Activated CD8-positive, alpha-beta memory T cell treated with anti-CD3 and anti-CD28 coated beads, Interleukin-2, amount 50 U/mL, for 48 hours (primary cell): ENCODE measurements around the gene SCN3A.

Experiments
- DNase-seq: peaks from one replicate; pipeline ENCODE4 v3.0.0-alpha.2; 2020

SCN3A gene

DNA sequence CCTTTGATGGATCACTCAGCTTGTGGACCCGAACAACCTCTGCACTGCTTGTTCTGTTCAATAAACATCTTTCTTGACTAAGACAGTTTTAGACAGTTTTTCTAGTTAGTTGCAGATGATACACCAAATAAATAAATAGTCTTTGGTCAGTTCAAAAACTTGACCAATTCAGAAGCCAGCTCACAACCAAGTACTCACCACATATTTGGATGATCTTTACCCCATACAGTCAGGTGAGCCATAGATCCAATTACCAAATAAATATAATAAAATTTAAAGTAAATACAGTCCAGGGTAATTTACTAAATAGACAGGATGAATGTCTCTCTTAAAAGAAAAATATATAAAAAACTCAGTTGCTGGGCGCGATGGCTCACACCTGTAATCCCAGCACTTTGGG lies 18.2 kb downstream of the SCN3A start:
- no peak for DNase-seq

DNA sequence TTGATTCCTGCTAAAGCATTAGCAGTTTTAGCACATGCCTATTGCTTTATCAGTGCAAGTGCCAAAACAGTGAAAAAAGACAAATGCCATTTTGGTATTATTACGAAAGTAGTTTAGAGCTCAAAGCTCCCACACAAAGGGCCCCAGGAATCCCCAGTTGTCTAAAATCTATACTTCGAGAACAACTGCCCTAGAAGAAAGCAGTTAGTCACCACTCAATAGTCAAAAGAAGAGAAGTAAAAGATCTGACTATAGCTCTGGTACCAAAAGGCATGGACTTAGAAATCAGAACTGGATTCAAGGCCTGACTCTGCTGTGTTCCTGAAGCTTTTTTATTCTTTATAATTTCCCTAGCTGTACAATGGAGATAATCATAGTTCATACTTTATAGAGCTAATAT lies 21.8 kb downstream of the SCN3A start:
- DNase-seq: no peak

DNA sequence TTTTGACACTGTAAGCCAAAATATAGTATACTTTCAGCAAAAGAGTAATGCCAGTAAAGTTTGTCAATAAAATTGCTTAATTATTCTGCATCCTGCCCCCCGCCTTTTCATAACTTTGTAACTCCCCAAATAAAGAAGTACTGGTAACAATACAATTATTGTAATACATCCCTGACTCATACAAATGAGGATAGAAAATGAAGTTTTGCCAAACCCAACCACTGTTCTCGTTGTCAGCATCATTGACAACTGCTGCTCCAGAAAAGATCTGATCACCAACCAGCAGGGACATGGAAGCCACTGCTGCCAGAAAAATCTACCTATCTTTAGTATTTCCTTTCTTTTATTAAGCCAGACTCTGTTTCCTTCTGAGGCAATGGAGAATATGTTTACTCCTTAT lies 27.1 kb downstream of the SCN3A start:
- DNase-seq: no peak

DNA sequence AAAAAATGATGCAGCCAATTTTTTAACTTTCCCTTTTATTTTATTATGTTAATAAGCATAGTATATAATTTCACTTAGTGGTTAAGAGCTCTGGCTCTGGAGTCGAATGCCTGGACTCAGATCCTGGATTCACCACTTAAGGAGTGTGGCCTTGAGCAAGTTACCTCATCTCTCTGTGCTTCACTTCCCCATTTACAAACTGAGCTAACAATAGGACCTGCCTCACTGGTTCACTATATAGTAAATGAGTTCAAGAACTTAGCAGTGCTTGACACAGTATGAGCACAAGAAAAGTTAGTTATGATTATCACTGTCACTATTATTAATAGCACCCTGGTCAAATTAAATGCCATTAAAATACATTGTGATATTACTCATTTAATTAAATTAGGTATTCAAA lies 30.6 kb downstream of the SCN3A start:
- DNase-seq: no peak

- no peak for DNase-seq
These were observed 39.6 kb downstream of the SCN3A start for GRCh38 chr2:165164201-165164600.

GRCh38 chr2:165163761-165164160 lies 40.1 kb downstream of the SCN3A start:
- no peak for DNase-seq

DNA sequence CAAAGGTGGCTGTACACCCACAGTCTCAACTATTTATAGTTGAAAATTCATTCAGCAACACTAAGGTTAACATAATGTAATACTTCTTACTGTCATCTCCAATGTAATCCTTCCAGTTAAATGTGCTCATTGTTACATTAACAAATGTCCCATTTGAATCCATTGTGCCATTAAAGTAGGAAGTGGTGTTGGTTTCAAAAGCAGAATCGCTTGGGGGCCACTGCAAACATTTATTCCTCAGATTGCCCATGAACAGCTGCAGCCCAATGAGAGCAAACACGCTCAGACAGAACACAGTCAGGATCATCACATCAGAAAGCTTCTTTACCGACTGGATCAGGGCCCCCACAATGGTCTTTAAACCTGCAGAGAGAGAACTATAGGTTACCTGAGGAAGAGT lies 41.4 kb downstream of the SCN3A start:
- DNase-seq: no peak

DNA sequence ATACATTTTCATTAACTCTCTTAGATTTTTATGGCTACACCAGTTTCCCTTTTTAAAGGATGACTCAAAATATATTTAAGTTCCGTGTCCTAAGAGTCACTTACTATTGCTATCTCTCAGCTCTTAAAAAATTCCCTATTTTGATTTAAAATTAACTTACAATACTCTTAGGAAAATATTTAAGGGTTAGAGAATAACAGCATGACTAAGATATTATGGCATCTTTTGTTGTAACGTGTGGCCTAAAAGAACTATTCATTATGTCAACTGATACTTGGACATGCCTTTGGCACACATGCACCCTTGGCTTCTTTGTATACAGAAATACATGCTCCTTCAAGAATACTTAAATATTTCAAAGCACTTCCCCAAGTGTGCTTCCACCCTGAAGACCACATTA lies 42.3 kb downstream of the SCN3A start:
- no peak for DNase-seq

DNA sequence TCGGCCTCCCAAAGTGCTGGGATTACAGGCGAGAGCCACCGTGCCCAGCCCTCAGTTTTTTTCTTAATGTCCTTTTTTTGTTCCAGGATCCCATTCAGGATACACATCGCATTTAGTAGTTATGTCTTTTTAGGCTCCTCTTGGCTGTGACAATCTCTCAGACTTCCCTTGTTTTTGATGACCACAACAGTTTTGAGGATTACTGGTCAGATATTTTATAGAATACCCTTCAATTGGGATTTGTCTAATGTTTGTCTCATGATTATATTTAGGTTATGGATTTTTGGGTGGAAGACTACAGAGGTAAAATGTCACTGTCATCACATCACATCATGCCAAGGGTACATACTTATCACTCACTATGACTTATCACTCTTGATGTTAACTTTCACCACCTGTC lies 46.7 kb downstream of the SCN3A start:
- DNase-seq: no peak

DNA sequence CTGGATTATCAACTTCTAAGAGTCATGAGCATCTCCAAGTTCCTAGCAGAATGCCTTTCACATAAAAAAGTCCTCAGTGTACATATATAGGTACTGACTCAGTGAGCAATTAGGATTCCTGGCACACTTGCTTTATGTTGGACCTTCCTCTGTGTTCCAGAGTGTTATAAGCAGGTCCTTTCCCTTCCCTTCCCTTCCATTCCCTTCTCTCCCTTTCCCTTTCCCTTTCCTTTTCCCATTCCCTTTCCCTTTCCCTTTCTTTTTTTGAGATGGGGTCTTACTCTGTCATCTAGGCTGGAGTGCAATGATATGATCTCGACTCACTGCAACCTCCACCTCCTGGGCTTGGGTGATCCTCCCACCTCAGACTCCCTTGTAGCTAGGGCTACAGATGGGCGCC lies 48.7 kb downstream of the SCN3A start:
- no peak for DNase-seq

- DNase-seq: no peak
These were observed 54.4 kb downstream of the SCN3A start for GRCh38 chr2:165149439-165149838.

DNA sequence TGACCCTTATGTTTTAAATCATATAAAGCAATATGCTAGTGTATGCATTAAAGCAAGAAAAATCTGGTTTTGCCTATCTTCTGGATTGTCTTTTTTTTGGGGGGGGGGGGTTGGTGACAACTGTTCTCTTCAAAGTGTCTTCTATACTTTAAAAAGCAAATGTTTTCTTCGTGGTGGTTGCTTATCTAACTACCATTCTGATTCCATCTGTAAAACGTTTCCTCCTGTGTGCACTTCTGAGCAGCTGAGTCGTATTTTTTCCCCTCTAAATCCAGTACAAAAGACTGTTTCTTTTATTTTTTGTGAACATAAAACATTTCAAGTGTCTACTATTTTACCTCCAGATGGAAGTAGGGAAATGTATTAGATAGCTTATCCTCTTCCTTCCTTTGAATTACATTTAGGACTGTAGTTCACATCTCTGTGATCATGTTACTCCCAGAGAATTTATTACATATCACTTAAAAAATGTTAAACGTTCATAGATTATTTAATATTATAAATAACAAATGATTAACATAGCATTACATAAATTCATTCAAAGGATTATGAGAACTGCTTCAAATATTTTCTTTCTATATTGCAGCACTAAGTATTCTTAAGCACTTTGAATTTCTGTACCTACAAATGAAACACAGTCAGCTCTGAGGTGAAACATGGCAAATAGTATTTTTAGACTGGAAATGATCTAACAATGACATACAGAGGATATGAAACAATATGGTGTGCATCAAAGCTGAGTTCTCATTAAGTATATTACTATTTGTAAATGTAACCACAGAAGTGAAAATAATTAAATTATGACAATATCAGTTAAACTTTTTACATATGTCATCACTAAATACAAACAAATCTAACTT lies 56.4 kb downstream of the SCN3A start:
- DNase-seq: no peak

DNA sequence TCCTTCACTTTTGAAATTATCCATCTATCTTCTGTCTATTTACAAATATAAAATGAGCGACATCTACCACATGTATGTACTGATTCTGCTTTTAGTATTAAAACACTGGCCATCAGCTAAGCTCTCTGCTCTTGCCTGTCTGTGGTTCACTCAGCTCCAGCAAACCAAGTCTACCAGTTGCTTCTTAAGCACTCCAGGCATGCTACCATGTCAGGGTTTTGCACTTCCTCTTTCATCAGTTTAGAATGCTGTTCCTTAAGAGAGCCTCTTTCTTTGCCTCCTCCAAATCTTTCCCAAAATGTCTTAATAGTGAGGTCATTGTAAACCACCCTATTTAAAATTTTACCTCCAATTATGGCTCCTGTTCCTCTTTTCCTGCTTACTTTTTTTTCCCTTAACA lies 59.5 kb downstream of the SCN3A start:
- no peak for DNase-seq

GRCh38 chr2:165141601-165142354 lies 62.1 kb downstream of the SCN3A start:
- DNase-seq: no peak

GRCh38 chr2:165126244-165126643 lies 77.6 kb downstream of the SCN3A start:
- DNase-seq: no peak

GRCh38 chr2:165122521-165122920 lies 81.3 kb downstream of the SCN3A start:
- DNase-seq: no peak

DNA sequence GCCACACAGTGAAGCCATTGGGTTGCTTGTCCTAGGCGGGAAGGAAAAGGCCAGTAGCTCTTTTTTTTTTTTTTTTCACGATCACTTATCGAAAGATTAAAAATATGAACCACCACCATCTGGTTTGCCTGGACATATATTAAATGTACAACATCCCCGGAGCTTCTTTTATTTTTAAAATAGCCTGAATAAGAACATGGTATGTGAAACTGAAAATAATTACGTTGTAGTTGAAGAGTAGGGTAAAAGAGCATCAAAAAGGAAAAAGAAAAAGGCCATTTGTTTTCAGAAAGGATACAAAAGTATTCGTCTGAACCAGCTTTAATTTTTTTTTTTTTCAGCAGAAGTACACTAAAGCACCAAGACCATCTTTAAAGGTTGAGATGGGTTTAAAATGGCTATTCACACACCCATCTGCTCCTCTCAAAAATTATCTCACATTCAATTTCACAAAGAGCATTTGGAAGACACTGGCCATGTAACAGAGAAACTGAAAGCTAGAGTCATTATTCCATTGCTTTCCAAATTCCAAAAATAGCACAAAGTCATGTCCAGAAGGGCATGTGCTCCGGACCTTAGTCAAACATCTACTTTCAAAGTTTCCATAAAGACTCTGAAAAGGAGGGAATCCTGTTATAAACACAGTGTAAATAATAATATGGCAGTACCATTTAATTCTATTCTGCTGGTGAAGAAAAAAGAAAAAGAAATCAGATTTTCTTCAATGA lies 82.9 kb downstream of the SCN3A start:
- DNase-seq: no peak

DNA sequence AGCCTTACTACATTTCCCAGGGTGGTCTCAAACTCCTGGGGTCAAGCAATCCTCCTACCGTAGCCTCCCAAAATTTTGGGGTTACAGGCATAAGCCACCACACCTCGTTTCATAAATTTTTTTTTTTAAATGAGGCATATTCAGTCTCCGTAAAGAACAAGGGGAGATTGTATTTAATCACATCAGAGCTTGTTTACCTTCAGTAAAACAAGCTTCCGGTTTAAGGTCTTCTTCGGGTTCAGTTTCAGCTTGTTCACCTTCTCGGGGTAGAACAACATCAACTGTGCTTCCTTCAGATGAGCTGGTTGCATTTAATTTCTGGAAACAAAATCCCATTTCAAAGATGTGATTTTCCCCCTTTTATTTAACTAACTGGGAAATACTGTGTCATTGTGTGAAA lies 88.6 kb downstream of the SCN3A start:
- no peak for DNase-seq

DNA sequence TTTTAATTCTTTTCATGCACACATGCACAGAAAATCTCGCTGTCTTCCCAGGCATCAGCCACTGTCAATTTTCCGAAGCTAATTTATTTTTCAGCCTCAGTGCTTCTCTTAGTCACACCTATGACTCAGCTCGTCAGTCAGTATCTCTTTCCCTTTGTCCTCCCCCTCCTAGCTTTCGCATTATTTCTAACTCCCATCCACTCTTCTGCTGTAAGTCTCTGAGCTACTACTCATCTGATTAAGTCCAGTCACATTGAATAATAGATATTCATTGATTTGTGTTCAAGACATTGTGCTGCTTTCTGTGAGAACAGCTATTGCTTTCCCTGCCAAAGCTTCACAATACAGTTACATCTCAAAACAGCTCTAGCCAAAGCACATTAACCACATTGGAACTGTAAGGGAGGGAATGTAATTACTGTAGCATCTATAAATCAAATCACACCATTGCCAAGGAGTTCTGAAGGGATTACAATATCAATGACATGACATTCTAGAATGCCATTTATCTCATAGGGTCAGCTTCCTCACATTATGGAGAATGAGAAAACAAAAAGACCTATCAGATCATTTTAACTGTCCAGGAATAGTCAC lies 89.4 kb downstream of the SCN3A start:
- no peak for DNase-seq

GRCh38 chr2:165113414-165113813 lies 90.4 kb downstream of the SCN3A start:
- DNase-seq: no peak

DNA sequence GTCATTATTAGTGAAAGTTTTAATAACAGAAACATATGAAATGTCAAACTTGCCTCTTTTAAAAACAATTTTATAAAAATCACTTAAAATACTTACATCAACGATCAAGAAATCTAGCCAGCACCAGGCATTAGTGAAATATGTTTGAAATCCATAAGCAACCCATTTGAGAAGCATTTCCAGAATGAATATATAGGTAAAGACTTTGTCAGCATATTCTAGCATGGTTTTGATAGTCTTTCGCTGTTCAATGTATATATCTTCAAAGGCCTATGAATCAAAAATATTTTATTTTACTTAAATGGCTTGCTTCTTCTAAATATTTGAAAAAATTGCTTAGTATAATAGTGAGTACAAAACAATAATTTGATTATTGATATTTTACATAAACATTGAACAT lies 91.1 kb downstream of the SCN3A start:
- DNase-seq: no peak

- DNase-seq: no peak
These were observed 91.7 kb downstream of the SCN3A start for GRCh38 chr2:165112133-165112573.

DNA sequence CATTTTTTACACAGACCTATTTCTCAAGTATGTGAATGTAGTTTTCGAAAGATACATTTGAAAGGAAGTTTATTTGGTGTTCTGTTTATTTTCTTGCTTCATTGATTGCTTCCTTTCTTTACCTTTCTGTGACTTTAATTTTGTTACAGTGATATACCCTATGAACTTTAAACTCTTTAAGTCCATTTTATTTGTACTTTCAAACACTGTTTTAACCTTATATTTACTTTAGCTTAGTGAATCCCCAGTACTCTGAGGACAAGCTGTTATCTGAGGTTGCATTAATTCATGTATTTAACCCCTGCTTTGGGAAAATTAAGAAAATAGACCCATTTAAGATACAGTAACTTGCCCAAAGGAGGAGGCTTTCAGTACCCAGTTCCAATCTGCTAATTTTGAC lies 93.5 kb downstream of the SCN3A start:
- DNase-seq: no peak
